PFSK-1 (cell line): ENCODE results near the gene PRPH2.

Experiments used
- POLR2AphosphoS5 ChIP-seq: IDR thresholded peaks from 2 replicates; pipeline ENCODE4 v1.6.1; 2012; ENCODE audit warnings: low read depth, mild to moderate bottlenecking, control low read depth, low read length, moderate library complexity
- SIN3A ChIP-seq: IDR thresholded peaks from 2 replicates; pipeline ENCODE4 v1.6.1; 2012; ENCODE audit warnings: mild to moderate bottlenecking, low read length, moderate library complexity, borderline replicate concordance; ENCODE audit not compliant: insufficient read depth
- TF ChIP-seq, protein P1 (sequence below), 2 experiments: IDR thresholded peaks; 2 replicates each; pipeline versions ENCODE4 v1.6.1 to v1.8.0; 2011 to 2012; ENCODE audit warnings: low read depth in 2 of 2, low read length in 2 of 2, control low read depth in 1 of 2, inconsistent platforms in 1 of 2, mild to moderate bottlenecking in 1 of 2, moderate library complexity in 1 of 2; ENCODE audit not compliant: insufficient read depth in 1 of 2

DNA sequence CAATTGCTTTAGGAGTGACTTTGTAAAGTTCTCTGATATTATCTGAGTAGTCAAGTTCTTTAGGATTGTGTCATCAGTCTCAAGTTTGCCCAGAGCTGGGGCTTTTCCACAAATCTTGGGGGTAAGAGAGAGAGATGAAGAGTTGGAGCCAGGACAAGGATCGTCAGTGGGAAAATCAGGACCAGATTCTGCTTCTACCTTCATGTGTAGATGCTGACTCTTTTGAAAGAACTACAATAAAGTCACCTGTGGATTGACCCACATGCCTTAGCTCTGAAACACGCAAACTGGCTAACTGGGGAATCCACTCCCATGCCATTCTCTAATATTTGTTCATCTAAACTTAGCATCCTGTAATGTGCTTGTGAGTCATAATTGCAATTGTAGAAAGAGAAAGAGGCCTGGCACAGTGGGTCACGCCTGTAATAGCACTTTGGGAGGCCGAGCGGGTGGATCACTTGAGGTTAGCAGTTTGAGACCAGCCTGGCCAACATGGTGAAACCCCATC, 43.8 kb upstream of the PRPH2 start:
- no peak for TF ChIP-seq POLR2AphosphoS5
- TF ChIP-seq SIN3A, result no peak
- TF ChIP-seq, protein P1, sequence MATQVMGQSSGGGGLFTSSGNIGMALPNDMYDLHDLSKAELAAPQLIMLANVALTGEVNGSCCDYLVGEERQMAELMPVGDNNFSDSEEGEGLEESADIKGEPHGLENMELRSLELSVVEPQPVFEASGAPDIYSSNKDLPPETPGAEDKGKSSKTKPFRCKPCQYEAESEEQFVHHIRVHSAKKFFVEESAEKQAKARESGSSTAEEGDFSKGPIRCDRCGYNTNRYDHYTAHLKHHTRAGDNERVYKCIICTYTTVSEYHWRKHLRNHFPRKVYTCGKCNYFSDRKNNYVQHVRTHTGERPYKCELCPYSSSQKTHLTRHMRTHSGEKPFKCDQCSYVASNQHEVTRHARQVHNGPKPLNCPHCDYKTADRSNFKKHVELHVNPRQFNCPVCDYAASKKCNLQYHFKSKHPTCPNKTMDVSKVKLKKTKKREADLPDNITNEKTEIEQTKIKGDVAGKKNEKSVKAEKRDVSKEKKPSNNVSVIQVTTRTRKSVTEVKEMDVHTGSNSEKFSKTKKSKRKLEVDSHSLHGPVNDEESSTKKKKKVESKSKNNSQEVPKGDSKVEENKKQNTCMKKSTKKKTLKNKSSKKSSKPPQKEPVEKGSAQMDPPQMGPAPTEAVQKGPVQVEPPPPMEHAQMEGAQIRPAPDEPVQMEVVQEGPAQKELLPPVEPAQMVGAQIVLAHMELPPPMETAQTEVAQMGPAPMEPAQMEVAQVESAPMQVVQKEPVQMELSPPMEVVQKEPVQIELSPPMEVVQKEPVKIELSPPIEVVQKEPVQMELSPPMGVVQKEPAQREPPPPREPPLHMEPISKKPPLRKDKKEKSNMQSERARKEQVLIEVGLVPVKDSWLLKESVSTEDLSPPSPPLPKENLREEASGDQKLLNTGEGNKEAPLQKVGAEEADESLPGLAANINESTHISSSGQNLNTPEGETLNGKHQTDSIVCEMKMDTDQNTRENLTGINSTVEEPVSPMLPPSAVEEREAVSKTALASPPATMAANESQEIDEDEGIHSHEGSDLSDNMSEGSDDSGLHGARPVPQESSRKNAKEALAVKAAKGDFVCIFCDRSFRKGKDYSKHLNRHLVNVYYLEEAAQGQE (IDR thresholded peaks at IDR 0.05; ENCODE audit: insufficient read depth in 1 of 2, low read depth in 2 of 2, low read length in 2 of 2), result no peak
